Keratinocyte (primary cell): ENCODE measurements around the gene GSTA3. TPM values are rescaled to one million over a fixed set of nuclear protein-coding genes. Genes with fewer than 3 reads are reported as not detected.

Experiments
- DNase-seq: peaks from one replicate; pipeline ENCODE4 v3.0.0-alpha.2; 2011; ENCODE audit warnings: low read depth, missing footprints, low spot score
- FAIRE-seq: peaks from 2 replicates; lab custom pipeline; 2011; peaks lifted over from hg19 to GRCh38; lab: Jason Lieb, UNC
- H2AFZ ChIP-seq: 2 replicates; pipeline ENCODE4 v1.6.0; 2012; ENCODE audit warnings: low read length, control low read depth, inconsistent platforms; ENCODE audit not compliant: control insufficient read depth
- H3K27ac ChIP-seq: 2 replicates; pipeline ENCODE4 v1.5.1; 2011; ENCODE audit warnings: low read length; ENCODE audit not compliant: control insufficient read depth, insufficient read depth
- H3K27me3 ChIP-seq: 3 replicates; pipeline ENCODE4 v1.6.0; 2011; ENCODE audit warnings: low read length; ENCODE audit not compliant: control insufficient read depth, insufficient read depth; ENCODE audit errors: extremely low read depth
- H3K36me3 ChIP-seq, 2 experiments: 2 replicates in 1 of 2; 3 replicates in 1 of 2; pipeline ENCODE4 v1.5.1; 2011; ENCODE audit warnings: low read length in 2 of 2, mild to moderate bottlenecking in 1 of 2; ENCODE audit not compliant: control insufficient read depth in 2 of 2, insufficient read depth in 2 of 2; ENCODE audit errors: extremely low read depth in 1 of 2
- H3K4me1 ChIP-seq: 3 replicates; pipeline ENCODE4 v1.5.1; 2011; ENCODE audit warnings: low read length; ENCODE audit not compliant: control insufficient read depth, insufficient read depth; ENCODE audit errors: extremely low read depth
- H3K4me2 ChIP-seq: 3 replicates; pipeline ENCODE4 v1.6.0; 2011; ENCODE audit warnings: low read depth, low read length; ENCODE audit not compliant: control insufficient read depth, insufficient read depth; ENCODE audit errors: extremely low read depth
- H3K4me3 ChIP-seq, 3 experiments: fragments of 200-600 bp in 1 of 3; sonication (generic) in 1 of 3; 2 replicates in 2 of 3; 3 replicates in 1 of 3; pipeline ENCODE4 v1.5.1; 2011 to 2016; ENCODE audit warnings: low read length in 3 of 3, mild to moderate bottlenecking in 3 of 3, control low read depth in 2 of 3, inconsistent platforms in 1 of 3, low read depth in 1 of 3, mixed read lengths in 1 of 3, mixed run types in 1 of 3, moderate library complexity in 1 of 3; ENCODE audit not compliant: control insufficient read depth in 2 of 3, insufficient read depth in 2 of 3; ENCODE audit errors: extremely low read depth in 1 of 3
- H3K79me2 ChIP-seq: 2 replicates; pipeline ENCODE4 v1.6.0; 2012; ENCODE audit warnings: low read length; ENCODE audit not compliant: control insufficient read depth, insufficient read depth
- H3K9ac ChIP-seq: 3 replicates; pipeline ENCODE4 v1.6.0; 2011; ENCODE audit warnings: low read length; ENCODE audit not compliant: control insufficient read depth, insufficient read depth; ENCODE audit errors: extremely low read depth
- H3K9me1 ChIP-seq: 3 replicates; pipeline ENCODE4 v1.6.0; 2011; ENCODE audit warnings: low read length; ENCODE audit not compliant: control insufficient read depth, insufficient read depth; ENCODE audit errors: extremely low read depth
- H3K9me3 ChIP-seq: 2 replicates; pipeline ENCODE4 v1.5.1; 2012; ENCODE audit warnings: low read depth, low read length; ENCODE audit not compliant: control insufficient read depth
- H4K20me1 ChIP-seq: 3 replicates; pipeline ENCODE4 v1.6.0; 2011; ENCODE audit warnings: low read length; ENCODE audit not compliant: control insufficient read depth, insufficient read depth; ENCODE audit errors: extremely low read depth
- EZH2 ChIP-seq: IDR thresholded peaks from one replicate; pipeline ENCODE4 v1.6.1; 2012; ENCODE audit warnings: inconsistent platforms, mild to moderate bottlenecking, low read length, moderate library complexity
- dilution Hi-C: fragments of 300-500 bp; cut with MboI; formaldehyde crosslinking; loops from one replicate; pipeline ENCODE4 v1.7.0; 2020; ENCODE audit warnings: low sequenced_read_pairs; ENCODE audit not compliant: extremely low pct_ligation_motif_present
- polyA plus RNA-seq, 5 experiments: library from polyadenylated mRNA; depleted of rRNA in 3 of 5; stranded (reverse) in 3 of 5; stranded (forward) in 1 of 5; unstranded in 1 of 5; fragments of >200 nt; gene quantifications; 1 replicate in 1 of 5; 2 replicates in 3 of 5; 3 replicates in 1 of 5; pipeline versions ENCODE4 v1.2.1 to v1.2.3, GENCODE V29; 2011 to 2012; ENCODE audit warnings: missing spikeins in 2 of 5, low read depth in 1 of 5, low replicate concordance in 1 of 5
- TF ChIP-seq, protein P1 (sequence below), 3 experiments: IDR thresholded peaks in 1 of 3; conservative IDR thresholded peaks in 1 of 3; optimal IDR thresholded peaks in 1 of 3; 2 replicates in 2 of 3; 3 replicates in 1 of 3; pipeline versions ENCODE3 to v1.5.1; 2011; ENCODE audit warnings: low read length in 3 of 3, mild to moderate bottlenecking in 3 of 3, moderate library complexity in 2 of 3, control low read depth in 1 of 3, inconsistent platforms in 1 of 3; ENCODE audit not compliant: insufficient read depth in 2 of 3; ENCODE audit errors: extremely low read depth in 1 of 3

The GSTA3 gene
- polyA plus RNA-seq, 1 donor (not counting 4 experiments of a cell fraction or from before 2014, with no cell fraction given), result not detected

DNA sequence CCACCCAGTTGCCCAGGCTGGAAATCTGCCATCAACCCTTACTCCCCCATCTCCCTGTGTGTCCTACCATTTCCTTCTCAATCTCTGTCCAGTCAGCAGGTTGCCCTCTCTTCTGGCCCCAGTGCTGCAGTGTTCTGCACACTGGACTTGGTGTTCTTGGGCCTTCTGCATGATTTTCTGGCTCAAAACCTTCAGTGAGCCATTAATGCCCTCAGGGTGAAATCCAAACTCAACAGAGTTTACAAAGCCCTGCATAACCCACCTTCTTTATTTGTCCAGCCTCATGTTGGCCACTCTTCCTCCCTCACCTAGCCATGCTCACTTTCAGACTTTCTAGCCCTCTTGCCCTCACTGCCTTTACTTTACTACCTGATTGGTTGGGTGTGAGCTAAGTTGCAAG is 5.0 kb upstream of the GSTA3 start:
- H3K9me1 ChIP-seq, result no peaks in the 10 kb centered on the region
- H3K27me3 ChIP-seq, result no peaks in the 10 kb centered on the region
- DNase-seq (no peak), FAIRE-seq (no peak)
- no peak overlapping the region for H3K27ac ChIP-seq
- H2AFZ ChIP-seq, result no peak overlapping the region
- H3K36me3 ChIP-seq, result no peaks in the 10 kb centered on the region
- no peak overlapping the region for H3K4me3 ChIP-seq
- no peaks in the 10 kb centered on the region for H3K4me1 ChIP-seq
- H3K9me3 ChIP-seq, result no peaks in the 10 kb centered on the region
- dilution Hi-C loops, result no loop called here
- H3K4me2 ChIP-seq, result no peak overlapping the region
- no peak overlapping the region for H3K9ac ChIP-seq
- no peaks in the 10 kb centered on the region for H4K20me1 ChIP-seq
- H3K79me2 ChIP-seq, result no peaks in the 10 kb centered on the region
- TF ChIP-seq, protein P1, sequence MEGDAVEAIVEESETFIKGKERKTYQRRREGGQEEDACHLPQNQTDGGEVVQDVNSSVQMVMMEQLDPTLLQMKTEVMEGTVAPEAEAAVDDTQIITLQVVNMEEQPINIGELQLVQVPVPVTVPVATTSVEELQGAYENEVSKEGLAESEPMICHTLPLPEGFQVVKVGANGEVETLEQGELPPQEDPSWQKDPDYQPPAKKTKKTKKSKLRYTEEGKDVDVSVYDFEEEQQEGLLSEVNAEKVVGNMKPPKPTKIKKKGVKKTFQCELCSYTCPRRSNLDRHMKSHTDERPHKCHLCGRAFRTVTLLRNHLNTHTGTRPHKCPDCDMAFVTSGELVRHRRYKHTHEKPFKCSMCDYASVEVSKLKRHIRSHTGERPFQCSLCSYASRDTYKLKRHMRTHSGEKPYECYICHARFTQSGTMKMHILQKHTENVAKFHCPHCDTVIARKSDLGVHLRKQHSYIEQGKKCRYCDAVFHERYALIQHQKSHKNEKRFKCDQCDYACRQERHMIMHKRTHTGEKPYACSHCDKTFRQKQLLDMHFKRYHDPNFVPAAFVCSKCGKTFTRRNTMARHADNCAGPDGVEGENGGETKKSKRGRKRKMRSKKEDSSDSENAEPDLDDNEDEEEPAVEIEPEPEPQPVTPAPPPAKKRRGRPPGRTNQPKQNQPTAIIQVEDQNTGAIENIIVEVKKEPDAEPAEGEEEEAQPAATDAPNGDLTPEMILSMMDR (optimal IDR thresholded peaks at IDR 0.05 in 1 of 3, IDR thresholded peaks at IDR 0.05 in 1 of 3, conservative IDR thresholded peaks at IDR 0.05 in 1 of 3; ENCODE audit: extremely low read depth in 1 of 3, insufficient read depth in 2 of 3, low read length in 3 of 3), result no peak
- no peak for TF ChIP-seq EZH2

DNA sequence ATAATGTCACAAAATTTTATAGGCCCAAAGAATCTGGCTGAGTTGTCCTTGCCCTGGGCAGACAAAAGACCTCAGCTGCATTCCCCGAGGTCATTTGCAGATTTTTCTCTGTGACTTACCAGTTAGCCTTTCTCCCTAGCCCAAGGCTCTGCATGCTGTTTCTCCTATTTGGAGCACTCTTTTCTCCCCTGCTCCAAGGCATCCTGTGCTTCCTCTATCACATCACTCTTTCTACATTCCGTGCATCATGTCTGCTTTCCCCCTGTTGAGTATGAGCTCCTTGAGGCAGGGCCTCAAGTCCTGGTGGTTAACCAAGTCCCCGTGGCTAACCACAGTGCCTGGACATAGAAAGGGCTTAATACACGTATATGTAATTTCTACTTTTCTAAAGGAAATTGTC is 593 bp upstream of the GSTA3 start:
- no peak for FAIRE-seq
- DNase-seq, result no peak
- Histone ChIP-seq H3K9me3 (no peaks in the 10 kb centered on the region), H2AFZ (no peak overlapping the region), H3K27ac (no peak overlapping the region), H3K4me1 (no peaks in the 10 kb centered on the region), H3K79me2 (no peaks in the 10 kb centered on the region), H3K4me2 (no peak overlapping the region), H3K36me3 (no peaks in the 10 kb centered on the region), H3K9me1 (no peaks in the 10 kb centered on the region), H4K20me1 (no peaks in the 10 kb centered on the region), H3K27me3 (no peaks in the 10 kb centered on the region), H3K4me3 (no peak overlapping the region), H3K9ac (no peak overlapping the region)
- TF ChIP-seq, protein P1 (optimal IDR thresholded peaks at IDR 0.05 in 1 of 3, IDR thresholded peaks at IDR 0.05 in 1 of 3, conservative IDR thresholded peaks at IDR 0.05 in 1 of 3; ENCODE audit: extremely low read depth in 1 of 3, insufficient read depth in 2 of 3, low read length in 3 of 3), result no peak
- dilution Hi-C loops, result no loop called here
